ENCODE measurements around the gene IL18RAP.
A peak's percentile ranks its signal among the peaks of the same experiment; 100 is the strongest.

The IL18RAP gene

DNA sequence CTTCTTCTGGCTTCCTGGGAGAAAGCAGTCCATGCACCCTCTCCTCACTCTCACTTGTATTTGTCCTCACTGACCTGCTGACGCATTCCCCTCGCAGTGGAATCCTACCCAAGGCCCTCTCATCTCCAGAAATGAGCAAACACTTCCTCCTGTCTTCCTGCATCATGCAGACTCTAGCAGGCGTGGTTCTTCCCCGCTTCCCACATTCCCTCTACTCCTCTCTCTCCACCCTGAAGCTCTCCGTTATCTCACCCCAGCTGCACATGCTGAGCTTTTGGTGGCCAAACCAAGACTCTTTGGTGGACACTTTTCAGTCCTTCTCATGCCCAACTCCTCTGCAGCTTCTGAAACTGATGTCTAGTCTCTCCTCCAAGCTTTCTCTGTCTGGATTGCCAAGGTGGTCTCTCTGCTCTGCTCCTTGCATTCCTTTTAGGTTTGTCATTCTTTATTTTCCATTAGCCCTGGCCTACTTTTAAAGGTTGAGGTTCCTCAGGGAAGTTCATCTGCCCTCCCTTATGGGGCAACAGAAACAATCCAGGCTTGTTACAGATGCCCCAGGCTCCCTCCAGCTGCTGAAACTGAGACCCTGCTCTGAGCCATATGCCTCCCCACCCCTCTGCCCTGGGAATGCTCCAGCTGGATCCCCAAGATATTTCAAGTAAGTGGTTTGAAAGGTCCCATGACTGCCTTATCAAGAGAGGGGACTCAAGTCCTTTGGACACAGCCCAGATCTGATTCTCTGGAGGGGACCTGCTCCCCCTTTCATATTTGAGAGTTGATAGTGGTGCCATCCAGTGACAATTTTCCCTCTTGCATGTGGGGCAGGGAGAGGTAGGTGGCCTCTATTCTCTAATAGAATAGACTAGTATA lies 835 bp upstream of the IL18RAP start:
- DNase-seq (ENCODE audit: low read depth): no peak

GRCh38 chr2:102423368-102423767 lies 408 bp downstream of the IL18RAP start:
- DNase-seq (ENCODE audit: low read depth): no peak

GRCh38 chr2:102424754-102425153 lies 1.8 kb downstream of the IL18RAP start:
- DNase-seq (ENCODE audit: low read depth): no peak

- DNase-seq (ENCODE audit: low read depth): no peak
Measured at GRCh38 chr2:102425441-102426132, 2.6 kb downstream of the IL18RAP start.

GRCh38 chr2:102427249-102427648 lies 4.3 kb downstream of the IL18RAP start:
- DNase-seq (ENCODE audit: low read depth): no peak

GRCh38 chr2:102428573-102428972 lies 5.6 kb downstream of the IL18RAP start:
- DNase-seq (ENCODE audit: low read depth): no peak

DNA sequence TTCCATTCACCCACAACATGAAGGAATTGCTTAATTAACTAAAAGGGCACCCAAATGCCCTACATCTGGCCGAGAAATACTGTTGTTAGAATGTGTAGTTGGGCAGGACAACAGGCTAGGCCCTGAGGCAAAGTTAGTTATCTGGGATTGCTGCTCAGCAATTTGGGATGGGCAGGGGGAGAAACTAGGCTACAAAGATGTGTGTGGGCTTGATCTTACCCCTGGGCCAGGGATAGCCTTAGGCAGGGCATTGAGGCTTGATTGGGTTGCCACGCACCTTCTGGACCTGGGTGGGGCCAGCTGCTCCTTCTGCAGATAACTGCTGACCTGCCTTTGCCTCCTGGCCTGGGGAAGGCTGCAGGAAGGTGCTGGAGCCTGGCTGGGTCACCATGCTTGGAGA lies 9.4 kb downstream of the IL18RAP start:
- DNase-seq (ENCODE audit: low read depth): no peak

DNA sequence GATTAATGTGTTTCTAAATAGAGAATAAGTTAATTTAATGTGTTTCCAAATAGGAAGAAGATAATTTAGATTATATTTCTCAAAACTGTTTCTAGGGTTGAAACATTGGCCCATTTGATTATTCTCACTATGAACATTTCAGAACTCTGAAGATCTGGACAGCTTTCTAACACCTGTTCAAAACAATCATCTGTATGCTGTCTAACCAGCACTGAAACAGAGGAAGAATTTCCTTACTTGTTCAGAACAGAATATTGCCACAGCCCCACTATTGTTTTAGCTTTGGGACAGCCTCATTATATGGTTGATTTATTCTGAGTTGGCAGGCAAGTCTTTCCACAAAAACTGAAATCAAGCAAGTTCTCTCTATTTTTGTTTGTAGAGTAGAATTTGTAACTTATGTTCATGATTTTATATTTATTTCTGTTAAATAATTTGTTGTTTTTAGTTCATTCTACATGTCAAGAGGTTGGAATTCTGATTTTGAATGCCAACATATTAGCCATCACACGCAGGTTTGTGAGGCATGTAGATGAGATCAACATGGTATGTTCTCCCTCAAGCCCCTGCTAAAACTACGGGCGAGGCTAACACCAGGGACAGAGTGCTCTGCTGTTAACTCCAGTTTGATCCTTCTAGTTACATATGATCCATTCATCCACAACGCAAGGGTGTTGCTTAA lies 11.2 kb downstream of the IL18RAP start:
- no peak for DNase-seq (ENCODE audit: low read depth)

DNA sequence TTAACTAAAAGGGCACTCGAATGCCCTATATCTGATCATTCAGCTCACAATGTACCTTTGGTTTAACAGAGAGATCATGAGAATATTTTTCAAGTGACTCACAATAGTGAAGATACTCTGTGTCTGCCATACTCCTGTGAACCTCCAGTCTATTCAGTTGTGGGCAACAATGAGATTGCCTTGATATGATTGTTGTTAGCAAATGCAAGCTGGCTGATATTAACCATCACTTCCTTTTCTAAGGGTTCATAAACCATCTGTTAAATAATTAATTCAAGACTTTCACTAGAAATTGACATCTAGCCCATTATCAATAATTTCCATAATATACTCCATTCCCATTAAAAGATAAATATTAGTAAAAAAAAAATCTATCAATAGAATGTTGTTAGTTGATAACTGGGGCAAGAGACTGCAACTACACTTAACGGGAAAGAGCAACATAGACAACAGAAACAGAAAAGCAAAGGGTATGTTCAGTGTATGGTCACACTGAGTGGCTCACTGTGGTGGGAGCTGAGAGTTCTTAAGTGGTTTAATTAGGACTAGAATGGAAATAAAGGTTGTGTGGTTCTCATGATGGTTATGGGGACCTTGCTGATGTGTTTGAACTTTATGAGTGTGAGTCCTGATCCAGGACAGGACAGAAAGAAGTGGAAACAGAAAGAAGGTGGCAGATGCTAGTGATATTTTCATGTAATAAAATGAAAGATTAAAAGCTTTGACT lies 11.9 kb downstream of the IL18RAP start:
- no peak for DNase-seq (ENCODE audit: low read depth)

GRCh38 chr2:102435741-102436140 lies 12.8 kb downstream of the IL18RAP start:
- DNase-seq (ENCODE audit: low read depth): no peak

DNA sequence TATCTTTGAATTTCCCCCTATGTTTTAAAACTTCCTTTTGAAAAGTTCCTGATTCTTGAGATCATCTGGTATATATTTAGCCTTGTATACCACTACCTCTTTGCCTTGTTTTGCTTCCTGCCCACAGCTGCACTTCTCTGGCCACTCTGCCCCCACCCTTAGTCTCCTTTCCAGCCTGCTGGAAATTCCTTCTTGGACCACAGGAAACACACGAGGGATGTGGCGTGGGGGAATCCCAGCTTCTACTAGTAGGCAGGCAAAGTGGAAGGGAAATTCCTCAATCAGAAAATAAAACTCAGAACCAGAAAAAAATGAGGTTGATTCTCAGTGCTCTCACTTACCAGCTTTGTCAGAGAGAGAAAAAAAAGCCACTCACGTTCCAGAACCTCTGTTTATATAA lies 13.4 kb downstream of the IL18RAP start:
- no peak for DNase-seq (ENCODE audit: low read depth)

DNA sequence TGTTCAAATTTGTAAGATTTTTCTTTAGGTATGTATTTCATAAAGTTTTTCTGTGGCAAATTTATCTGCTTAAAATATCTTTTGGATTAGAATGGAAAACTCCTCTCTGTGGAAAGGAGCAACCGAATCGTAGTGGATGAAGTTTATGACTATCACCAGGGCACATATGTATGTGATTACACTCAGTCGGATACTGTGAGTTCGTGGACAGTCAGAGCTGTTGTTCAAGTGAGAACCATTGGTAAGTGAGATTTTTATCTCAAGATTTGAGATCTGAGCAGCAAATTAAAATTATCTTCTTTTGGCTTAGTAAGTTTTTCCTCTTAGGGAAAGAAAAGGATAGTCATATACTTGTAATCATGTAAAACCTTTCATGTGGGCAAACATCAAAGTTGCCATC lies 14.2 kb downstream of the IL18RAP start:
- no peak for DNase-seq (ENCODE audit: low read depth)

DNA sequence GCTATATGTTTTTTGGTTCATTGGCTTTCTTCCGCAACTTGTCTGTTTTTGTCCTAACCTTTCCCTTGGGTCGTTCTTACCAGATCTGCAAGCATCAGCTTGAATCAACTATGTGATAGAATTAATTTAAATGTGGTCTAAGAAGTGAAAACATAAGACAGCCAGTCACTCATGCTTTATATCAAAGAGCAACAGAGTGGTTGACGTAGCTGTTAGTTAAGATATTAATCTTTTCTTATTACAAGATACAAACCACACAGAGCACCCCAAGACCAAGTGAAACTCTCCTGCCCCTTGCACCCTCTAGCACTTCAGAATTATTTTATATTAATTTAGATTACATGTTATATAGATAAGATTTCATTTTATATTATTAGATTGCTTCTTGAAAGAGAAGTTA lies 15.2 kb downstream of the IL18RAP start:
- no peak for DNase-seq (ENCODE audit: low read depth)

DNA sequence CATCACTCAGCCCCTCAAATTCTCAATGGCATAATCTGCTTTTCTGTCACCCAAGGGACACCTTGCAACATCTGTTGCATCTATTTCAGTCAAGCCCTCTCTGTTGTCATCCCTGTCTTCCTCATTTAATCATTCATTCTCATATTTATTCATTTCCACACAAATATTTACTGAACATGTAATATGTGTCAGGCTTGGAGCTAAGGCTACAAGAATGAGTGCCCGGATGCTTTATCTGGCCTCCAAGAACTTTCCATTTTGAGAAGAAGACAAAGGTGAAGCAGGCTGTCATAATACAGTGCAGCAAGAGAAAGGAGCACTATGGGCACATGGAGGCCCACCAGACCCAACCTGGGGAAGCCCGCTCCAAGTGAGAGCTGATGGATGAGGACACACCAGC lies 15.6 kb downstream of the IL18RAP start:
- no peak for DNase-seq (ENCODE audit: low read depth)

GRCh38 chr2:102439065-102439695 lies 16.2 kb downstream of the IL18RAP start:
- DNase-seq (ENCODE audit: low read depth): no peak

DNA sequence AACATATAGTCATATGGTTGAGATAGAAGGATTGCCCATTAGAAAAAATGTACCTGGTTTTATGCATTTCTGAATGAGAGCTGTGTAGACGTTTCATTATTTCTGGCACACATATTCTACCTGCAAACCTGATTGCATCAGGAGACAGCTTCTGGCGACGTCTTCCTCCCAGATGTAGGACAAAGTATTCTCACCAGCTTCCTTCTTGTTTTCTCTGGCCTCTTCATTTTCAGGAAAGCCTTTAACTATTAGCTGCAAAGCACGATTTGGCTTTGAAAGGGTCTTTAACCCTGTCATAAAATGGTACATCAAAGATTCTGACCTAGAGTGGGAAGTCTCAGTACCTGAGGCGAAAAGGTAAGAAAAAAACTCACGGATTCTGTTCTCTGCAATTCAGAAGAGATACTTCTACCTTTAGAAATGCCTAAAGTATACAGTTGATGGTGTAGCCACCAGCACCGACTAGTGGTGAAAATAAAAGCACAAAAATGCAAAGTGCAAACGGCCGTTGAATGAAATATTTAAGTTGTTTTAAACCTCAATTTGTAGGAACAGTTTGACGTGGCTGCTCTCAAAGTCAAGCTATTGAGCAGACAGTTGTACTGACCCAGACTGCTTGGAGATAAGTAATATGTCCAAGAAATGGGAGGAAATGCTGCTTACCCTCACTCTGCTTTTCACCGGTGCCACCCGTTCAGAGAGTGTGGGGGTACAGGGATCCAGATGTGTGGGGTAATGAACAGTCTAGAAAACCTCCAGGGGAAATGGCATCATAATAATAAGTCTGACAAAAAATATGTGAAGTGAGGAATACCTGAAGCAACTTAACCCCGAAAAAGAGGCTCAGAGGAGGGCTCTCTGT lies 20.2 kb downstream of the IL18RAP start:
- DNase-seq (ENCODE audit: low read depth): no peak

DNA sequence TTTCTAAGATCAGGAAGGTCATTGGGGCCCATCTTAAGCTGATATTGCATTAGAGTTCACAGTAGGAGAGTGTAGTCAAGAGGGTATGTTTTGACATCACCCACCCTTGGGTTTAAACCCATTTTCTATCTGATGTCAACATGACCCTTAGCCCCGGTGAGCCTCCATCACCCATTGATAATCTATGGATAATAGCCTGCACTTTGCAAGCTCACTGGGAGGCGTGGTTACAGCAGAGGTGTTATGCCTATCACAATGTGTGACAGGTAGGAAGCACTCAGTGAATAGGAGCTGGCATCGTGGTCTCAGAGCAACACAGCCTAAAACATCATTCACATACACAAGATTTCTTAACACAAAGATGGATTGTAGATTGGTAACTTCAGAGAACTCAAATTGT lies 21.3 kb downstream of the IL18RAP start:
- no peak for DNase-seq (ENCODE audit: low read depth)

DNA sequence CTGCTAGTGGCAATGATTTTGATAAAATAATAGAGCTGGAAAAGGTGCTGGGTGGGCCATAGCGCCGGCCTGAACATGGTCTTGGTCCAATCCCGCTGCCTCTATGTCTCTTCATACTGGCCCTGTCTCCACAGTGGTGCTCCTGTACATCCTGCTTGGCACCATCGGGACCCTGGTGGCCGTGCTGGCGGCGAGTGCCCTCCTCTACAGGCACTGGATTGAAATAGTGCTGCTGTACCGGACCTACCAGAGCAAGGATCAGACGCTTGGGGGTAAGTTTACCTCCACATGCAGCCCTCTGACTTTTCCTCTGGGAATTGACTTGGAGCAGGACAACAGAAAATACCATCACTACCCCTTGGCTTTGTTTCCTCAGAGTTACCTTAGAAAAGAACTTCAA lies 24.0 kb downstream of the IL18RAP start:
- no peak for DNase-seq (ENCODE audit: low read depth)

DNA sequence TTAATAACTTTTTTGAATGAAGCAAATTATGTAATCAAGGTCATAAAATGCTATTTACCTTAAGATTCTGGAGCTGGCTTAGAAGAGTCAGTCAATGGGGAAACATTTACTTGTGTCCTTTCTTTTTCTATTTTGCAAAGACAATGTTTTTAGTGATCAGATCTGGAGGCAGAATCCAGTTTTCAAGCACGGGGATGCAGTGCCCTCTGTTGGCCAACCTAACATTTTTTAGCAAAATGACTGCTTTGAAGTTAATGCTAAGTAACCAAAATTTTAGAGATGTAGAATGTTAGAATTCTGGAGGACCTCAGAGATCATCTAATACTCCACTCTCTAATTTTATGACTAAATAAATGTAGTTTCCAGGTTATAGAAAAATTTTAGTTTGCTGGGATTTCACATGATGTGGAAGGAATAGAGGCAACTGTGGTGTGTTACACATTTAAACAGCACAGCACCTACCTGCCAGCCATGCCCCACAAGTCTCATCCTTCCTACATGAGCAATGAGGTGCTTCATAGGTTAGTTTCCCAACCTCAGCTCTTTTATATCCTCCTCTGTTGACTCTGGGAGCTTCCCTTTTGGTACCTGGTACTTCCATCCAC lies 26.5 kb downstream of the IL18RAP start:
- peak; percentile 24 for DNase-seq (ENCODE audit: low read depth)

GRCh38 chr2:102451968-102452367 lies 29.0 kb downstream of the IL18RAP start:
- no peak for DNase-seq (ENCODE audit: low read depth)
